Limb (tissue), 2 donors: ENCODE results near the gene SLC6A19.
"Not testable (repeated sequence)": the region's sequence is repeated elsewhere in the genome, so short reads cannot be mapped to it uniquely, and the experiment has no call there.

ENCODE experiments used
- DNase-seq, 2 donors: peaks; one replicate each; pipeline ENCODE4 v3.0.0-alpha.2; 2016; ENCODE audit errors: extremely low spot score in 2 of 2

SLC6A19 gene

DNA sequence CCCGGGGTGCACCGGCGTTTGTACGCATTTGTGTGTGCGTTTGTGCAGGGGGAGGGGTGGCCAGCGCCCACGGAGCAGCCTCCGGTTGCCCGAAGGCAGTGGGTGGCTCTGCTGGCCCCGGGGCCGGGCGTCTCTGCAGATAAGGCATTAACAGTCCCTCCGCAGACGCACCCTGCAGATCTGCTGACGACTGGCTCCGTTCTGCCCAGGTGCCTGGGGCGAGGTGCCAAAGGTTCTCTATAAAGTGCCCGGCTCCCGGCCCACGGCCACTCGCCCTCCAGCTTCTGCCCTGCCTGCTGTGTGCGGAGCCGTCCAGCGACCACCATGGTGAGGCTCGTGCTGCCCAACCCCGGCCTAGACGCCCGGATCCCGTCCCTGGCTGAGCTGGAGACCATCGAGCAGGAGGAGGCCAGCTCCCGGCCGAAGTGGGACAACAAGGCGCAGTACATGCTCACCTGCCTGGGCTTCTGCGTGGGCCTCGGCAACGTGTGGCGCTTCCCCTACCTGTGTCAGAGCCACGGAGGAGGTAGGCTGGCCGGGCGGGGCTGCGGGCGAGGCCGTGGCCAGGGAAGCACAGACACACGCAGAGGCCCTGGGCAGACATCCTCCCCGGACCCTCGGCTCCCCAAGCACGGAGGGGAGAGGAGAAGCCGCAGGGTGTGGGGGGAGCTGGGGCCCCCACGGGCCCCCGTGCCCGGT is at the start of gene SLC6A19:
SLC6A19 (plus strand) TSS at position 269 of the 699 bp plus-strand sequence; CDS start at position 325, 56 bp downstream.
- DNase-seq, result no peak

DNA sequence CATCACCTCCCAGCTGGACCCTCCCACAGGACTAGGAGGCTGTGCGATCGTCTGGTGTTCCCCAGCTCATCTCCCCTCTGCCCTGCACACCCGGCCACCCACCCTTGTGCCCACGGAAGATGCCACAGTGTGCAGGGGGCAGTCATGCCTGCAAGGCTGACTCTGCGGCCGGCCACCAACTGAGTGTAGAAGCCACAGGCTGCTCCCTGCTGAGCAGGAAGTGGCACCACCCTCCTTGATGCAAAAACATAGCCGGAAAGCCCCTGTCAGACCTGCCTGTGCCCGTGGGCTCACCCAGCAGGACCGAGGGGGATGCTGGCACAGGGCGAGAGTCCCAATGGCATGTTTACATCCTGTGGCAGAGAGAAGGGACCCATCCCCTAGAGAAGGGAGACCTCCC is 49.2 kb upstream of the SLC6A19 start:
- DNase-seq, result no peak

DNA sequence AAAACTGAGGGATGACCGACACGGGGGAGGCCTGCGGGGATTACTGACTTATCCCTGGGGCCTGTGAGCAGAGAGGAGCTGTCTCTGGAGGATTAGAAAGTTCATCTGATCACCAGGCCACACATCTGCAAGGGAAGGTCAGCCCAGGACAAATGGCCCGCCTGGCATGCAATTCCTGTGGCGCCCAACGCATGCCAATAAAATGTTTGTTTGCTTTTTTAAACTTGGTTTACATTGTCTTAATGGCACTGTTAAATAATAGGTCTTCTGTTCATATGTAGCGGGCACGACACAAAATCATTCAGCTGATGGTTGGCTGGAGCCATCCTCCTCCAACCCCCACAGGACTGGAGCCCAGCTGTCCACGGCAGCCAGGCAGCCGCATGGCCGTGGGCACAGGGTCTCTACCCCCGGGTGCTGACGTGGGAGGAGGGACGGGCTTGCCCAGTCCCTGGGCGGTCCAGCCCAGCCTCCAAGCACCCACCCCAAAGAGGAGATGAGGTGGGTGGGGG is 48.6 kb upstream of the SLC6A19 start:
- DNase-seq, result no peak

DNA sequence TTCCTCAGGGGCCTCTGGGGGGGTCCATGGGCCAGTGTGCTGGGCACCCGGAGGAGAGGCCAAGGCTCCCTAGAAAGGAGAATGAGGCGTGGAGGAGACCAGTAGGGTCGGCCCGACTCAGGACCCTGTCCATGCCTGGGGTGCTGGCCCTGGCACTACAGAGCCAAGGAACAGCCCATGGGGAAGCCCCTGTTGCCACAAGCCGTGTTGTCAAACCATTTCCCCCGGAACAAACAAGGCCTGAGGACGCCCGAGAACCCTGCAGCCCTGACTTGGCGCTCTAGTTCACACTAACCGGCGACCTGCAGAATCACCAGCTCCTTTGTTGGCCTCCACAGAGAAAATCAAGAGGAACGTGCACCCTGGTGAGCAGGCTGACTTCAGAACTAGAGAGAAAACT is 48.0 kb upstream of the SLC6A19 start:
- no peak for DNase-seq

DNA sequence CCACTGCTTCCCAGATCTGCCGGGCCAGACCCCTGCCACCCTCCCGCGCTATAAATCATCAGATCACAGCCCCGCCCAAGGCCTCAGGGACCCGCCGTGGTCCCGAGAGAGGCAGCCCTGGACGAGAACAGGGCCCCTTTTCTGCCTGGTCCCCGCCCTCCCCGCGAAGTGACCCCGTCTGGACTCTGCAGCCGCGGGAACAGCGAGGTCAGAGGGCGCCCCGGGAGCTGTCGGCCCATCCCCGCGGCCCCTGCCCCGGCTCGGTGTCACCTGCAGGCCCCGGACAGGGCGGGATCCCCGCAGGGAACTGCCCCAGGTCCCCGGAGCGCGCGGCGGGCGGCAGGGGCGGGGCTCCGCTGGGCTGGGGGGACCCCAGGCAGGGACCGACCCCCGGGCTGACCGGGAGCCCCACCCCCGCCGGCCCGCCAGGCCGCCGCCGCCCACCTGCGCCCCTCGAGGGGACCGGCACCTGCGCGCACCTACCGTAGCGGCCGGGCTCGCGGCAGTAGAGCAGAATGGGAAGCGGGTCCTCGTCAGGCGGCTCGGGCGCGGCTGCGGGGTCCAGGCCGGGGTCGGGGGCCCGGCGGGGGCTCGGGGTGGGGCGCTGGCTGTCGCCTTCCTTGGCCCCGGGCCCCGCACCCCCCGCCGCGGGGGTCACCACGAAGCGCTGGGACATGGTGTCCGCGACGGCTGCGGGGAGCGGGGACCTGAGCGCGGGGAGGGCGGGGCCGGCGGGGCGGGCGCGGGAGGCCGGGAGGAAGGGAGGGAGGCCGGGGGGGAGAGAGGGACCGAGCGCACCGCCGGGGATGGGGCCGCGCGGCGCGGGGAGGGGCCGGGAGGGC is 46.0 kb upstream of the SLC6A19 start:
- DNase-seq, result no peak

DNA sequence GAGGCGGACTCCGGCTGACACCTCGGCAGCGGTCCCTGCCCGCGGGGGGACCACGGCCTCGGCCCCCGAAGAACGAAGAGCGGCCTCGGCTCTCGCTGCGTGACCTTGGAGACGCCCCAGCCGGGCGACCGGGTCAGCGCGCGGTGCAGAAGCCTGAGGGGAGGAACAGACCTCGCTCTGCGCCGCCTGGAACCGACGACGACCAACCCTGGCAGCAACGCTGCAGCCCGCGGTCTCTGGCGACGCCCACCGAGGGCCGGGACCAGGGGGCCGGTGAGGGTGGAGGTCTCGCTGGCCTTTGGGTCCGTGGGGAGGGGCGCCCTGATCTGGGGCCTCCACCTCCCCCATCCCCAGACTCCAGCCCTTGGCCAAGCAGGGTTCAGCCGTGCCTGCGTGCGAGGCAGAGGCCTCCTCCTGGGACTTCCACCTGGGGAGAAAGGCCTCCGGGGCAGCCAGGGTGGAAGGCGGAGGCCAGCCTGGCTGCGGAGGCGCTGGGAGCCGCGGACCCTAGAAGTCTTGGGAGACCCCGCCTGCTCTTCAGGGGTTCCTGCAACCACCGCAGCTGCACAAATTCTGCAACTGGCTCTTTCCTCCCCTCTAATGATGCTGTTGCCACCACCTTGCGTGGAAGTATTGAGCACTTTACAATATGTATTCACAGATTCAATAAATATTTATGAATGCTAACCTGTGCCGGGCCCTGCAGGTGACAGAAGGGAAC is 45.2 kb upstream of the SLC6A19 start:
- DNase-seq, result no peak

DNA sequence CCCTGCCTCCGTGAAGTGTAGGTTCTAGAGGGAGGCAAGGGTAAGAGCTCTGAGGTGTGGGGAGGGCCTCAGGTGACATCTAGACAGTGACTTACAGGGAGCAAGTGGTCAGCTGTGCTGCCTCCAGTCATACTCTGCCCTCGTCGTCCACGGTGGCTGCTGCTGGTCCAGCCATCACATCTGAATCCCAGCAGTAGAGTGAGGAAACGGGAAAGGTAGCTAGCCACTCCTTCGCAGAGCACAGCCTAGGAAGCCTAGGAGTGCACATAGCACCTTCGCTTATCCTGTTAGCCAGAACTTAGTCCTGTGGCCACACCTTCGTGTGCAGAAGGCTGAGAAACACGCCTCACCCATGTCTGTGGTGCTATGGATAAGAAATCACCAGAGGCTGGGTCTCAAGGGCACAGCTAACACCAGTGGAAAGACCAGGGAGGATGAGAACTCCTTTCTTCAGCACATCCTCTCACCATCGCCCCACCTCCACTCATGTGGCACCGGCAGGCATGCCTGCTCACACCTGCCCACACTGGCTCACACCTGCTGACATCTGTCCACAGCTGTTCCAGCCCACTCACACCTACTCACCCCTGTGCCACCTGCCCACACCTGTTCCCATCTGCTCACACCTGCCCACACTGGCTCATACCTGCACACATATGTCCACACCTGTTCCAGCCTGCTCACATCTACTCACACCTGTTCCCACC is 44.5 kb upstream of the SLC6A19 start:
- no peak for DNase-seq

DNA sequence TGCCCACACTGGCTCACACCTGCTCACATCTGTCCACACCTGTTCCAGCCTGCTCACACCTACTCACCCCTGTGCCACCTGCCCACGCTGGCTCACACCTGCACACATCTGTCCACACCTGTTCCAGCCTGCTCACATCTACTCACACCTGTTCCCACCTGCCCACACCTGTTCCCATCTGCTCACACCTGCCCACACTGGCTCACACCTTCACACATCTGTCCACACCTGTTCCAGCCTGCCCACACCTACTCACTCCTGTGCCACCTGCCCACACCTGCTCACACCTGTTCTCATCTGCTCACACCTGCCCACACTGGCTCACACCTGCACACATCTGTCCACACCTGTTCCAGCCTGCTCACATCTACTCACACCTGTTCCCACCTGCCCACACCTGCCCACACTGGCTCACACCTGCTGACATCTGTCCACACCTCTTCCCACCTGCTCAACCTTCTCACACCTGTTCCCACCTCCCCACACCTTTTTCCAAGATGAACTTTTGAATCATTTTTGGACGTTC is 43.9 kb upstream of the SLC6A19 start:
- not testable (repeated sequence) for DNase-seq

DNA sequence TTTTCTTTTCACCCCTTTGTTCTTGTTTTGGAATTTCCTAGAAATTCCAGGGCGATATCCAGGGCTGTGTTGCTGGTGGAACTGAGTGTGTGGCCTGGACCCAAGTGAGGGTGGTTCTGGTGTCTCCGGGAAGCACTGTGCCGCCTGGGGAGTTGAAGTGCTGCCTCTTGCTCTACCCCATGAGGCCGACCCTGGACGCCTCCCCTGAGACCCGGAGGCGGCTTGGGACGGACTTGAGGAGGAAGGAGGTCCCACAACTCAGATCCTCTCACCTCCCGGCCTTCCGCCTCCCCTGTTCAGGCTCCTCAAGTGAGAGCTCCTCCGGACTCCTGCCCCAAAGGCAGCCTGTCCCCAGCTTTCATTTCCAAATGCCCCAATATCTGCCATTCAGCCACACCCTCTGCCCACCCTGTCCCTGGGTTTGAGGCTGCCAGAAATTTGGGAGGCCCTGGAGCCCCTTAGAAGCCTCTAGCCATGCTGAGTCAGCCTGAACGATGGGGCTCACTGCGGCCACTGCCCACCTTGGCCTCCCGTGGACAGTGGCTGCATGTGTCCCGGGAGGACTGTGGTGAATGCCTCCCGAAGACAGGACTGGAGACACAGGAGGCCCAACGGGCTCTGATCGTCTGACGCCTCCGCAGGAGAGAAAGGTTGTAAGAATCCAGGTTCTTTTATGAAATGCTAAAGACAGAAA is 42.6 kb upstream of the SLC6A19 start:
- no peak for DNase-seq

DNA sequence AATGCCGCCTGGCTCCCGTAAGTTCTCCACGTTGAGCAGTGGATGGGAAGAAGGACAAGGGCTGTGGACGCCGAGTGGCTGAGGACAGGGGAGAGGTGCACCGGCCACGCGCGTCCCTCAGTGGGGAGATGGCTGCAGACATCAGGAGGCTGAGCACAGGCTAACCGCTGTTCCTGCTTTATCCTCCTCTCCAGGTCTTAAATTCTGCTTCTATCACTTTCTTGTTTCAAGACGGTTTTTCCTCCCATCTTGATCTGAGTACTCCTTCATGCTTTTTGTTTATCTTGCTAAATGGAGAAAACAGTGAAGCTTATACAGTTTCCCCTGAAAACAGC is 42.1 kb upstream of the SLC6A19 start:
- no peak for DNase-seq

DNA sequence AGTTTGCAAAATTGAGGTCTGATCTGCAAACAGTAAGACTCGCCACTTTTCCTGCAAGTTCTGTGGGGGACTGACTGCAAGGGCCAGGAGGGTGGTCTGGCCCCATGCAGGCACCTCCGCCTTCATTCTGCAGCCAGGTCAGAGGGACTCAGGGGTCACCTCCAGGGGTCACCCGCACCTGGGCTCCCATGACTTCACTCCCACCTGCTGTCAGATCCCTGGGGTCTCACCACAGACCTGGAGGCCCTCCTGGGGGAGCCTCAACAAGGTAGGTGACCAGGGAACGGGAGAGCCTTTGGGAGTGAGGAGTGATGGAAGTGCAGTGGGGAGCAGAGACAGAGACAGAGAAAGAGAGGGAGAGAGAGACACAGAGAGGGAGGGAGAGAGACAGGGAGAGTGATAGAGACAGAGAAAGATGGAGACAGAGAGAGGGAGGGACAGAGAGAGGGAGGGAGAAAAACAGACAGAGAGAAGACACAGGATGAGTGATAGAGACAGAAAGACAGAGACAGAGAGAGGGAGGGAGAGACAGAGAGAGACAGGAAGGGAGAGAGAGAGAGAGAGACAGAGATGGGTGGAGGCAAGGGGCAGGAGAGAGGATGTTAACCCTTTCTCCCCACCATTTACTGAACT is 41.5 kb upstream of the SLC6A19 start:
- no peak for DNase-seq

DNA sequence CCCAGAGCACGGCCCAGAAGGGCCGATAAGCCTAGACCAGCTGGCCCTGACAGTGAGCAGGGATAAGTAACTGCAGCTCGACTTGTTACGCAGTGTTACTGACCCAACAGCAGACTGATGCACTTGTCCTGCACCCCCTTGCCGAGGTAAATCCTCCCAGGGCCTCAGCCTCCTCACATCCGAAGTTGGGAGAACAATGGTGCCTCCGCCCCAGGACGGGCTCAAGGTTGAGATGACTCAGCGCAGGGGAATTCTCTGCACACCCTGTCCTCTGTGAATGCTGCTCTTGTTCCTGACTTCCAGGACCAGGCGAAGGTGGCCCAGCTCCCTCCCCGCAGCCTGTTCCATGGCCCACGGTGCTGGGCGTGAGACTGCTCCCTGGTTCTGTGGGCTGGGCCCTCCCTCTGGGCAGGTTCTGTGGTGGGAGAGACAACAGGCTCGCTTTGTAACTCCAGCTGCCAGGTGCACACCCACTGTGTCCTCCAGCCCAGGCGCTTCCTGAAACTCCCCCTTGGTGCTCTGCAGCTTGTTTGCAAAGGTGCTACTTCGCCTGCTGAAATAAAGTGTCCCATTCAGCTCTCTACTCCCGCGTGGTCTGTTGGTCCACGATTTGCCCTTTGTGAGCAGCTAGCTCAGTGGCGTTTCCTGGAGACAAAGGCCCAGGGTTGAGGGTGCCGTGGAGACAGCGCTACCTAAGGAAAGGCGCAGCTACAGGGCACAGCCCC is 40.1 kb upstream of the SLC6A19 start:
- DNase-seq, result no peak

DNA sequence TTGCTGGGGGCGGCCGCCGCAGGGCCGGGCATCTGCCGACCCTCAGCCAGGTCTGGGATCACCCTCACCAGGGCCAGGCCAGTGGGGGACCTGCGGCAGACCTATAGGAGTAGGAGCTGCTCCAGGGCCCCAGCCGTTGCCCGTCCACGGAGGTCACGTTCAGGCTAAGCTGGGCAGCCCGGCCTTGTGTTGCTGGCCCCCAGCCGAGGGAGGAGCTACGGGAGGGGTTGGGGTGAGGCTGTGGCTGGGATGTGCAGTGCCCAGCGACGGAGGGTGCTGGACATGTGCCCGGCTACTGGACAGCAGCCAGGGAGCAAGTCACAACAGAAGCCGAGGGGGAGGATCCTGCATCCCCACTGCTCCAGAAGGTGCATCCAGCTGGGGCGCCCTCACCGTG is 39.6 kb upstream of the SLC6A19 start:
- no peak for DNase-seq

DNA sequence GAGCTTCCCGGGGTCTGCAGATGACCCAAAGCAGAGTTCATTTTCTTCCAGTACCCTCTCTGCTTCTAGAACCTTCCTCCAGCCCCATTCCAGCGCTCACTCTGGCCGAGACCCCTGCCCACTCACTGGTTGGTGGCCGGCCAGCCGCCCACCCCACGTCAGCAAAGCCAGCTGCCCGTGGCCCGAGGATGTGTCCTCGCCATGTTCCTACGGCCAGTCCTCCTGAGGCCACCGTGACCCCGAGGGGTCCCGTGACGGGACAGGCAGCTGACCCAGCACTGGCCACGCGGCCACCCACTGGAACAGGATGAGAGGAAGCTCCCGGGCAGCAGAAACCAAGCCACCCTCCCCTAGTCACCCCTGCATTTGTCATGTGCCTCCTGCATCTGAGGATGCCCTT is 39.1 kb upstream of the SLC6A19 start:
- no peak for DNase-seq

DNA sequence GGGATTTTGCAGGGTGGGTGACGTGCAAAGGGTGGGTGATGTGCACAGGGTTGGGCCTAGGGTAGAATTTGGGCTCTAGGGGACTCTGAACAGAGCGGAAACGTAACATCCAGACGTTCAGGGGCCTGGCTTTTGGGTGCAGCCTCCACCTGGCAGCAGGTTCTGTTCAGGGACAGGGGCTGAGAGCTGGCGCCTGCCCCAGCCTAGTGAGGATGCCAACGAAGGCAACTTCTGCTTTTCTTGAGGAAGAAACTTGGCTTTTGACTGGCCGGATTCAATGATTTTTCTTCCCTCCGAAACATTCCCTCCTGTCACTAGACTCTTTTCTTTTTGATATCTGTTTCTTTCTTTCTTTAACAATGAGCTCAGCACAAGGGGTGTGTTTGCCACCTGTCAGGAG is 38.6 kb upstream of the SLC6A19 start:
- DNase-seq, result no peak

DNA sequence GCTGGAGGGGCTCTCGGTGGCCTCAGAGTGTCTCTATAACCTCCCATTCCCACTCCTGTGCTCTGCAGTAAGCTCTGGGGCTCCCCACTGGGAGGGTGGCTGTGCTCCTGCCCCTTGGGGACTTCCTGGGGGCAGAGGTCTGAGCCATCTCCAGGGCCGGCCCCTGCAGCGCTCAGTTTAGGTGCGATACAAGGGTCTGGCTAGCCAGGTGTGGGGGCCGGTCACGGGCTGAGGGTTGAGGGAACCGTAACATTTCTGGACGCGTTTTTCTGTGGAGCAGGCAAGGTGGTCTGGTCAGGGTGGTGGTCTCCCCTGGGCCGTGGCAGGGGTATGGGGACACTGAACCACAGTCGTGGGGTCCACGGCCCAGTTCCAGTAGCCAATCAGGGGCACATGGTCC is 38.0 kb upstream of the SLC6A19 start:
- DNase-seq, result no peak

DNA sequence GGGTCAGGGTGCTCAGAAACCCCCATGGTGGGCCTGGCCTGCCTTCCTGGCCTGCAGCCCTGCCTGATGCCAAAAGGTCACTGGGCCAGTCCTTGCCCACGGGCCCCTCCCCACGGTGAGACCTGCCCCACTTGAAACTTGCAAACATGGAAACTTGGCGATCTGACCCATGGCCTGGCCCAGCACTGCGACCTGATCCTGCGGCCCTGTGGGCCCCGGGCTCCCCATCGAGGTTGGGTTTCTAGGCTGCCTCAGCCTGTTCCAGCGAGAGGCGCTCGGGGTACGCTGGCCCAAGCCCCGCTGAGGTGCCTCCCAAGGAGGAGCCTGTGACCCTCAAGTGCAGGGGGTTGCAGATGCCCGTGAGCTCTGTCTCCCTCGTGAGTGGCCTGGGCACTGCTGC is 37.5 kb upstream of the SLC6A19 start:
- no peak for DNase-seq

DNA sequence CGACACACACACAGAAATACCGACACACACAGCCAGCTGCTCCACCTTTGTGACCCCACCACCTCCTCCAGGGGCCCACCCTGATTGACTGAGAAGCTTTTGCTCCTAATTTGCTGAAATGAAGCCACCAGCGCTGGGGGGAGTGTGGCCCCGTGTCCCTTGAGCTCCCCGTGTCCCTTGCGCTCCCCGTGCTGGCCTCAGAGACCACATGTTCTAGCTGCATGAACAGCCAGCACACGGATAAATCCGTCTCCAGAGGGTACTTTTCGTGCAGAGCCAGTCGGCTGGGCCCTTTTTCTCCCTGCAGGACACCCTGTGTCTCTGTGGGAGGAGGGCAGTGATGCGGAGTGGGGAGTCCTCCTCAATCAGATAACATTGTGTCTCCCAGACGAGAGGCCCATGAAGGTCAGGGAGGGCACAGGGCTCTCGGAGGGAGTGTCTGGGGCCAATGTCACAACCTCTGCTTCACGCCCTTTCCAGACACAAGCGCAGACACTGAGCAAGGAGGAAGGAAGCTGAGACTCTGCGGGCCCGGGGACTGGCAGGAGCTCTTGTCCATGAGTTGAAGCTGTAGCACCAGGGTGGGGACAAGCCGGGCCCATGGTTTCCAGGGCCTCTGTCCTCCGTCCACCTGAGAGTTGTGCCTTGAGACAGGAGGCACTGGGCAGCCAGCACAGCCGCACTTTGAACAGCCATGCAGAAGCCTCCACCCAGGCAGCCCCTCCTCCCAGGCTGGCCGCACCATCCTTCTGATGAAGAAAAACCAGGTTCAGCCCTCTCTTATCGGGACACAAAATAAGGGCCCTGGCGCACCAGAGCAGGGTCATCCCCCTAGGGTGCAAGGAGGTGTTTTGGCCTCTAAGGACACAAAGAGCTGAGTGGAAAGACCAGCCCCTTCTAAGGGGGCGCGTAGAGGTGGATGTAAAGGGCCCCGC is 36.4 kb upstream of the SLC6A19 start:
- DNase-seq, result no peak
